GM23248 (cell line): ENCODE measurements around the gene SALL4.

Experiments
- EZH2 ChIP-seq: fragments of 200-600 bp; sonication (generic); IDR thresholded peaks from 2 replicates; pipeline ENCODE4 v1.6.1; 2018; ENCODE audit warnings: antibody characterized with exemption, mild to moderate bottlenecking; ENCODE audit not compliant: insufficient read depth, poor library complexity, severe bottlenecking
- EZH2phosphoT487 ChIP-seq: fragments of 200-600 bp; sonication (generic); IDR thresholded peaks from 2 replicates; pipeline ENCODE4 v1.6.1; 2018; ENCODE audit warnings: antibody characterized with exemption, moderate library complexity, mild to moderate bottlenecking, low read depth; ENCODE audit not compliant: insufficient read depth

DNA sequence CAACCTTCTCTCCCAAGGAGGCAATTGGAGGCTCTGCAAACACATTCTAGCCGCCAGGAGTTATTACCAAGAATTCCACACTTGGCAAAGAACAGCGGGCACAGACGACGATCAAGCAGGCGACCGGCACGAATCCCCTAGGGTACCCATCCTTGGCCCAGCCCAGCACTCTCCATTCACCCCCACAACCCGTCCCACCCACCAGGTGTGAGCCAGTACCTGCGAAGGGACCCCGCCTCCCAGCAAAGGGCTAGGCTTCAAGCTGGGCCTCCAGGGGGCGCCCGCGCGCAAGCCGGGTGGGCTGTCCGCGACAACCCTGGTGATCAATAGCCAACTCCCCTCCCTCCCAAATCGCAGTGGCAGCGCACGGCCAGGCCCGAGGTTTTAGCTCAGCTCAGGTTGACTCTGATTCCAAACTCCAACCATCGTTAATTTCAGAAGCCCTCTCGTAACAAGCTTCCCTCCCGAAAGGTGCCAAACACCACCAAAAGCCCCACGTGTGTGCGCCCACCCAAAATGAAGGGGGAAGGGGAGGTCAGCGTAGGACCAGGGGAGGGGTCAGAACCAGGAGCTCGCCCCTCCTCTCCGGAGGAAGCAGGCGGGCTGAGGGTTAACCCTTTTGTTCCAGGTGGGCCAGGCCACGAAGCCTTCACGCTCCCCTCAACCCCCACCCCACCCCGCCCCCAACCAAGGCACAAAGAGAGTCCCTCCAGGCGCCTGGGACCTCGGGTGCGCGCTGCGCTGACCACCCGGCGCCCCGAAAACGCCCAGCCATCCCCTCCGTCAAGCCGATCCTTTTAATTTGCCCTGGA, 2.1 kb downstream of the SALL4 start:
- TF ChIP-seq EZH2phosphoT487 = no peak
- TF ChIP-seq EZH2 = peak; percentile 38
